WERI-Rb-1 (cell line): ENCODE data around the gene ZBTB4.

ENCODE experiments used
- DNase-seq: peaks from one replicate; pipeline ENCODE4 v3.0.0-alpha.2; 2020
- H3K27ac ChIP-seq: fragments of 250-450 bp; sonication (Bioruptor Pico); 2 replicates; pipeline ENCODE4 v1.5.1; 2020; ENCODE audit warnings: mild to moderate bottlenecking, moderate library complexity
- H3K27me3 ChIP-seq: fragments of 250-450 bp; sonication (Bioruptor Pico); 2 replicates; pipeline ENCODE4 v1.5.1; 2021; ENCODE audit warnings: mild to moderate bottlenecking, low read depth, moderate library complexity; ENCODE audit not compliant: insufficient read depth, severe bottlenecking
- H3K36me3 ChIP-seq: fragments of 250-450 bp; sonication (Bioruptor Pico); 2 replicates; pipeline ENCODE4 v1.5.1; 2020; ENCODE audit warnings: mild to moderate bottlenecking, moderate library complexity
- H3K4me3 ChIP-seq: 2 replicates; pipeline ENCODE4 v1.5.1; 2011; ENCODE audit warnings: low read depth, mild to moderate bottlenecking, control low read depth, low read length
- H3K9me3 ChIP-seq: fragments of 250-450 bp; sonication (Bioruptor Pico); 2 replicates; pipeline ENCODE4 v1.5.1; 2021; ENCODE audit warnings: mild to moderate bottlenecking, moderate library complexity; ENCODE audit not compliant: severe bottlenecking
- CTCF ChIP-seq: IDR thresholded peaks from 2 replicates; pipeline ENCODE4 v1.5.1; 2011; ENCODE audit warnings: low read depth, mild to moderate bottlenecking, control low read depth, inconsistent platforms, low read length

ZBTB4 gene

GRCh38 chr17:7413346-7413985, 66.0 kb downstream of the ZBTB4 start:
- H3K9me3 ChIP-seq = no peaks in the 10 kb centered on the region
- no peaks in the 10 kb centered on the region for H3K27me3 ChIP-seq
- TF ChIP-seq CTCF = no peak
- no peak overlapping the region for H3K4me3 ChIP-seq
- DNase-seq = no peak
- no peak overlapping the region for H3K27ac ChIP-seq
- H3K36me3 ChIP-seq = peaks cover 22% of the 10 kb centered on the region

- DNase-seq = no peak
- no peaks in the 10 kb centered on the region for H3K27me3 ChIP-seq
- no peak overlapping the region for H3K27ac ChIP-seq
- no peak for TF ChIP-seq CTCF
- no peak overlapping the region for H3K4me3 ChIP-seq
- H3K9me3 ChIP-seq = no peaks in the 10 kb centered on the region
- H3K36me3 ChIP-seq = peaks cover 22% of the 10 kb centered on the region
Observed at GRCh38 chr17:7411427-7411750, 68.0 kb downstream of the ZBTB4 start.

DNA sequence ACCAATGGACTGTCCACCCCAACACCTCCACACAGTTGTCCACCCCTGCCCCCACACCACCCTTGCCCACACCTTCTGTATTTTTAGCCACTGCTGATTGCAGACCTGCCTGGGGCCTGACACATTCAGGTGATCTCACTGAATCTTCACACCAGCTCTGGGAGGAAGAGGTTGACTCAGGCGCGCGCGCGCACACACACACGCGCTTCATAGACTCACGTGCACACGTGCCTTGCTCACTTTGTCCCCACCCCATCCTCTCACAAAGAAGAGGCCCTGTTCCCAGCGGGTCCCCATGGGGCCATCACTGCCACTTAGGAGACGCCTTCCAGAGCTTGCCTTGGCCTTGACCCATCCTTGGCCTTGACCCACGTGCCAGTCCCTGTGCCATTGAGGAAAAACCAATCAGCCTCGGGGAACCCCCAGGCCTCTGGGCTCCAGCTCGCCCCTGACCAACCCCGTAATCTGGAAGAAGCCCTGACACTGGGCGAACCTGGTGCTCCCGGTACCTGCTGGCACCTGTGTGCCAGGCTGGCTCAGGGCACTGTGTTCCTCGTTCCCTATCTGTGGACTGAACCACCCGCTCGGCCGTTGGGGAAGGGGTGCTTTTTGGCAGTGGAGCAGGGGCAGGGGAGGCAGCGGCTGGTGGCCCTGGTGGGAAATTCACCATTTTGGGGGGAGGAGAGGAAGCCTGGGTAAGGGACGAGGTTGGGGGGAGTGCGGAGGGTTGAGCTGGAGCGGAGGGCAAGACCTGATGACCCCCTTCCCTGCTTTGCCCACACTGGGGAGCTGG, 68.6 kb downstream of the ZBTB4 start:
- no peak for DNase-seq
- H3K9me3 ChIP-seq = no peaks in the 10 kb centered on the region
- no peak overlapping the region for H3K4me3 ChIP-seq
- no peak overlapping the region for H3K27ac ChIP-seq
- H3K36me3 ChIP-seq = peaks cover 19% of the 10 kb centered on the region
- no peaks in the 10 kb centered on the region for H3K27me3 ChIP-seq
- TF ChIP-seq CTCF = no peak

GRCh38 chr17:7409716-7410115, 69.7 kb downstream of the ZBTB4 start:
- TF ChIP-seq CTCF = no peak
- H3K4me3 ChIP-seq = no peak overlapping the region
- no peak for DNase-seq
- H3K27ac ChIP-seq = no peak overlapping the region
- no peaks in the 10 kb centered on the region for H3K27me3 ChIP-seq
- peaks cover 13% of the 10 kb centered on the region for H3K36me3 ChIP-seq
- H3K9me3 ChIP-seq = no peaks in the 10 kb centered on the region
